GM19463 (cell line): ENCODE measurements around the gene FEM1B.

Source experiments
- ATAC-seq: cut with Tn5 transposase; IDR thresholded peaks from one replicate; pipeline ENCODE4 v1.9.1; 2021; ENCODE audit warnings: mild to moderate bottlenecking, moderate library complexity; ENCODE audit not compliant: unreplicated experiment

Gene FEM1B

GRCh38 chr15:68304589-68305337 is 27.2 kb downstream of the FEM1B start:
- no peak for ATAC-seq

- no peak for ATAC-seq
Observed at GRCh38 chr15:68305420-68305871, 27.9 kb downstream of the FEM1B start.

GRCh38 chr15:68307131-68307928 is 29.8 kb downstream of the FEM1B start:
- no peak for ATAC-seq

GRCh38 chr15:68309024-68309423 is 31.5 kb downstream of the FEM1B start:
- ATAC-seq: no peak

GRCh38 chr15:68310178-68310803 is 32.7 kb downstream of the FEM1B start:
- no peak for ATAC-seq

- ATAC-seq: no peak
Observed at GRCh38 chr15:68310804-68311463, 33.4 kb downstream of the FEM1B start.

- ATAC-seq: no peak
Observed at GRCh38 chr15:68311464-68311835, 33.9 kb downstream of the FEM1B start.

- no peak for ATAC-seq
Observed at GRCh38 chr15:68311859-68312557, 34.5 kb downstream of the FEM1B start.

GRCh38 chr15:68312701-68313204 is 35.2 kb downstream of the FEM1B start:
- no peak for ATAC-seq

- ATAC-seq: no peak
Observed at GRCh38 chr15:68313501-68314410, 36.2 kb downstream of the FEM1B start.

- no peak for ATAC-seq
Observed at GRCh38 chr15:68314563-68314962, 37.0 kb downstream of the FEM1B start.

- ATAC-seq: no peak
Observed at GRCh38 chr15:68315035-68315434, 37.5 kb downstream of the FEM1B start.

- no peak for ATAC-seq
Observed at GRCh38 chr15:68315495-68316031, 38.0 kb downstream of the FEM1B start.

- ATAC-seq: no peak
Observed at GRCh38 chr15:68316061-68316804, 38.7 kb downstream of the FEM1B start.

- no peak for ATAC-seq
Observed at GRCh38 chr15:68317281-68318007, 39.9 kb downstream of the FEM1B start.

GRCh38 chr15:68318008-68318835 is 40.7 kb downstream of the FEM1B start:
- ATAC-seq: no peak
